WTC11 (cell line): ENCODE data around the gene COPS7A. TPM values are rescaled to one million over a fixed set of nuclear protein-coding genes. Genes with fewer than 3 reads are reported as not detected.

ENCODE experiments used
- ATAC-seq: fragments of 200-7000 bp; cut with Tn5 transposase; 2 replicates; pipeline ENCODE4 v1.10.0; 2021; ENCODE audit warnings: mild to moderate bottlenecking, moderate library complexity
- CTCF ChIA-PET: fragments of 300-600 bp; sonication (Branson Sonifier 250); formaldehyde crosslinking; loops from one replicate; lab custom pipeline; 2021; ENCODE audit warnings: antibody characterized with exemption; lab: Charles Lee
- POLR2A ChIA-PET: fragments of 350-600 bp; sonication (Branson Sonifier 250); formaldehyde crosslinking; loops from one replicate; lab custom pipeline; 2021; ENCODE audit warnings: antibody characterized with exemption; lab: Charles Lee
- DNase-seq: peaks from one replicate; pipeline ENCODE4 v3.0.0; 2021; ENCODE audit warnings: low spot score
- H3K27ac Mint-ChIP-seq: 2 replicates; pipeline ENCODE4 v1.8.0; 2021; ENCODE audit warnings: mixed read lengths
- H3K27me3 Mint-ChIP-seq: 2 replicates; pipeline ENCODE4 v1.8.0; 2021; ENCODE audit warnings: low read depth, mild to moderate bottlenecking, moderate library complexity, mixed read lengths
- H3K36me3 Mint-ChIP-seq: 2 replicates; pipeline ENCODE4 v1.8.0; 2021; ENCODE audit warnings: mixed read lengths
- H3K4me1 Mint-ChIP-seq: 2 replicates; pipeline ENCODE4 v1.8.0; 2022; ENCODE audit warnings: mixed read lengths
- H3K4me3 Mint-ChIP-seq: 2 replicates; pipeline ENCODE4 v1.8.0; 2021; ENCODE audit warnings: mild to moderate bottlenecking, moderate library complexity, mixed read lengths
- H3K9me3 Mint-ChIP-seq: 2 replicates; pipeline ENCODE4 v1.8.0; 2021; ENCODE audit warnings: mixed read lengths
- CREM ChIP-seq: sonication (generic); formaldehyde crosslinking; IDR thresholded peaks from 2 replicates; pipeline ENCODE4 v1.8.1; 2022; ENCODE audit warnings: mild to moderate bottlenecking, missing genetic modification reagents, moderate library complexity
- EMX1 ChIP-seq: fragments of 250-450 bp; sonication (Bioruptor Pico); IDR thresholded peaks from 2 replicates; pipeline ENCODE4 v1.8.0; 2021; ENCODE audit warnings: mild to moderate bottlenecking
- ETV6 ChIP-seq: sonication (generic); formaldehyde crosslinking; IDR thresholded peaks from 2 replicates; pipeline ENCODE4 v1.8.1; 2022; ENCODE audit warnings: mild to moderate bottlenecking, missing genetic modification reagents
- FOXK1 ChIP-seq: sonication (generic); formaldehyde crosslinking; IDR thresholded peaks from 2 replicates; pipeline ENCODE4 v1.8.0; 2022; ENCODE audit warnings: mild to moderate bottlenecking, moderate library complexity, missing genetic modification reagents
- MYBL2 ChIP-seq: sonication (generic); formaldehyde crosslinking; IDR thresholded peaks from 2 replicates; pipeline ENCODE4 v1.8.1; 2023; ENCODE audit warnings: mild to moderate bottlenecking, moderate library complexity, missing genetic modification reagents
- NFE2L1 ChIP-seq: sonication (generic); formaldehyde crosslinking; IDR thresholded peaks from 2 replicates; pipeline ENCODE4 v1.8.1; 2023; ENCODE audit warnings: missing genetic modification reagents
- NR2C2 ChIP-seq: sonication (generic); formaldehyde crosslinking; IDR thresholded peaks from 2 replicates; pipeline ENCODE4 v1.8.0; 2022; ENCODE audit warnings: mild to moderate bottlenecking, missing genetic modification reagents
- PRRX2 ChIP-seq: fragments of 250-450 bp; sonication (Bioruptor Pico); IDR thresholded peaks from 2 replicates; pipeline ENCODE4 v1.8.0; 2021; ENCODE audit warnings: mild to moderate bottlenecking
- SP1 ChIP-seq: sonication (generic); formaldehyde crosslinking; conservative IDR thresholded peaks from 2 replicates; pipeline ENCODE4 v1.8.1; 2022; ENCODE audit warnings: missing genetic modification reagents
- TCF7 ChIP-seq: sonication (generic); formaldehyde crosslinking; IDR thresholded peaks from 2 replicates; pipeline ENCODE4 v1.8.0; 2022; ENCODE audit warnings: mild to moderate bottlenecking, low read depth, missing genetic modification reagents, moderate library complexity
- TEAD1 ChIP-seq: sonication (generic); formaldehyde crosslinking; IDR thresholded peaks from 2 replicates; pipeline ENCODE4 v1.8.0; 2022; ENCODE audit warnings: mild to moderate bottlenecking, missing genetic modification reagents
- ZNF232 ChIP-seq: sonication (generic); formaldehyde crosslinking; IDR thresholded peaks from 2 replicates; pipeline ENCODE4 v1.8.0; 2022; ENCODE audit warnings: mild to moderate bottlenecking, missing genetic modification reagents
- ZNF416 ChIP-seq: fragments of 250-450 bp; sonication (Bioruptor Pico); IDR thresholded peaks from 2 replicates; pipeline ENCODE4 v1.9.0; 2021; ENCODE audit warnings: mild to moderate bottlenecking, inconsistent platforms
- ZNF423 ChIP-seq: fragments of 250-450 bp; sonication (Bioruptor Pico); IDR thresholded peaks from 2 replicates; pipeline ENCODE4 v2.1.2; 2022; ENCODE audit warnings: mild to moderate bottlenecking, moderate library complexity
- total RNA-seq: library from RNA; stranded (reverse); gene quantifications from 3 replicates; pipeline ENCODE4 v1.2.3, GENCODE V29; 2021
- TF ChIP-seq, protein P1 (sequence below): sonication (generic); formaldehyde crosslinking; IDR thresholded peaks from 2 replicates; pipeline ENCODE4 v1.8.0; 2022; ENCODE audit warnings: mild to moderate bottlenecking, missing genetic modification reagents
- TF ChIP-seq, protein P2 (sequence below): sonication (generic); formaldehyde crosslinking; IDR thresholded peaks from 2 replicates; pipeline ENCODE4 v1.8.1; 2023; ENCODE audit warnings: mild to moderate bottlenecking, missing genetic modification reagents, moderate library complexity
- TF ChIP-seq, protein P3 (sequence below): fragments of 250-450 bp; sonication (Bioruptor Pico); IDR thresholded peaks from 2 replicates; pipeline ENCODE4 v2.1.2; 2022; ENCODE audit warnings: mild to moderate bottlenecking, moderate library complexity
- TF ChIP-seq, protein P4 (sequence below): sonication (generic); formaldehyde crosslinking; IDR thresholded peaks from 2 replicates; pipeline ENCODE4 v1.8.1; 2023; ENCODE audit warnings: mild to moderate bottlenecking, missing genetic modification reagents, moderate library complexity
- TF ChIP-seq, protein P5 (sequence below): fragments of 250-450 bp; sonication (Bioruptor Pico); IDR thresholded peaks from 2 replicates; pipeline ENCODE4 v1.8.0; 2021; ENCODE audit warnings: mild to moderate bottlenecking
- TF ChIP-seq, protein P6 (sequence below): sonication (generic); formaldehyde crosslinking; IDR thresholded peaks from 2 replicates; pipeline ENCODE4 v1.8.0; 2023; ENCODE audit warnings: missing genetic modification reagents, mild to moderate bottlenecking, borderline replicate concordance
- TF ChIP-seq, protein P7 (sequence below): sonication (generic); formaldehyde crosslinking; IDR thresholded peaks from 2 replicates; pipeline ENCODE4 v1.8.1; 2023; ENCODE audit warnings: mild to moderate bottlenecking, moderate library complexity, missing genetic modification reagents

Gene COPS7A
- total RNA-seq, 1 experiment from 2014 or later = 41.4 TPM

DNA sequence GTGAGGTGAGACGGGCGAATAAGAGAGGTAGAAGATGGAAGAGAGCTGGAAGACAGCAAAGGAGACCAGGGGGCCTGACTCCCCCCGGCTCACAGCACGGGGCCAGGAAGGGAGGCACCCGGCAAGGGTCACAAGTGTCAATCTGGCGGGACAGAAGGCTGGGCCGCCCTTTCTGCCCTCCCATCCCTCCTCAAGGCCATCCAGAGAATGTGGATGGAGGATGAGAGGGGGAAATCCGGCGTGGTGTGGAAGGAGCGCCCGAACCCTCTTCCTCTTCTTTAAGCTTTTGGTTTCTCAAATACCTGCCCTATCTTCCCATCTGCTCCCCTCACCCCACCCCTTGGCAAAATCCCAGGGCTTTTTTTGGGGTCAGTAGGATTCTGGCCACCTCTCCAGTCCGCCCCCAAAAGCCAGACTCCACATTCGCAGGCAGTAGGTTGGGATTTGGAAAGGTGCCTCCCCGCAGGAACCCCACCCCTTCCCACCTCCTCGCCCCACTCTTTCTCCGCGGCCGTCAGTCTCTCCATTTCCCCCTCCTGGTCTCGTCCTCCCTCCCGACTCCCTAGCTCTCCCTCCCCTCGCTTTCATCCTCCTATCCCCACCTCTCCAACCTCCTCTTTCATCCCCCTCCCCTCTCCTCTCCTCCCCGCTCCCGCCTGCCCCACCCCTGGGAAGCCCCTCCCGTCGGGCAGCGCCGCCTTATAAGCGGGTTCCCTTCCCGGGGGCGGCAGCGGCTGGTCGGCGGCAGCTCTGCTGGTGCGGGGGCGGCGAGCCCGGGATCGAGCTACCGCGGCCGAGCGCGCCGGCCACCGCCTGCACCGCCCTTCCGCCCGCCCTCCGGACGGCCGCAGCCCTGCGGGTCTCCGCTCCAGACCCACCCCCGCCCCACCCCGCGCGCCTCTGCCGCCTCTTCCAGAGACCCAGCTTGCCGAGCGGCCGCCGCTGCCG, 42.1 kb downstream of the COPS7A start, which contains the start of gene PTMS:
Gene PTMS (plus strand): TSS at position 730 of the 948 bp plus-strand sequence. CDS start 343 bp downstream, outside the sequence.
- peaks cover 8% of the 10 kb centered on the region for H3K36me3 Mint-ChIP-seq
- H3K9me3 Mint-ChIP-seq = no peaks in the 10 kb centered on the region
- H3K4me3 Mint-ChIP-seq = peak within 1 kb of the TSS; percentile 98
- ChIA-PET CTCF (interaction anchor here (0.6 to 10.5 kb wide), 31 partner anchors 9 to 180 kb away, joined by 3 to 234 read pairs (median 5); partner anchors contain the start of genes CDCA3, COPS7A, GNB3 and GPR162), POLR2A (interaction anchor here (0.6 to 5.4 kb wide), 25 partner anchors 8 to 273 kb away, joined by 3 to 84 read pairs (median 5); partner anchors contain the start of genes COPS7A, GPR162, MLF2 and MRPL51)
- H3K27ac Mint-ChIP-seq = peak within 1 kb of the TSS; percentile 80
- peaks cover 7% of the 10 kb centered on the region for H3K27me3 Mint-ChIP-seq
- peaks cover 66% of the 10 kb centered on the region for H3K4me1 Mint-ChIP-seq
- peak; percentile 86 for DNase-seq
- peak; percentile 23 for ATAC-seq
- TF ChIP-seq ZNF423 (peak; percentile 81), MYBL2 (CRISPR knock-in tag) (peak; percentile 75; the same call in 1 of the 2 replicates), PRRX2 (no peak), NR2C2 (CRISPR knock-in tag) (no peak), ZNF416 (CRISPR knock-in tag) (0 out of 2 replicates have a peak, but pooled peaks have one; percentile 14), FOXK1 (peak; percentile 47; the same call in 1 of the 2 replicates), TEAD1 (CRISPR knock-in tag) (peak; percentile 64; the same call in 1 of the 2 replicates), TCF7 (CRISPR knock-in tag) (peak; percentile 16; the same call in 1 of the 2 replicates), EMX1 (CRISPR knock-in tag) (0 out of 2 replicates have a peak, but pooled peaks have one; percentile 34), NFE2L1 (no peak), ZNF232 (CRISPR knock-in tag) (peak; percentile 81; the same call in 1 of the 2 replicates), CREM (no peak), SP1 (CRISPR knock-in tag) (peak; percentile 84), ETV6 (CRISPR knock-in tag) (peak; percentile 54)
- TF ChIP-seq, protein P1, sequence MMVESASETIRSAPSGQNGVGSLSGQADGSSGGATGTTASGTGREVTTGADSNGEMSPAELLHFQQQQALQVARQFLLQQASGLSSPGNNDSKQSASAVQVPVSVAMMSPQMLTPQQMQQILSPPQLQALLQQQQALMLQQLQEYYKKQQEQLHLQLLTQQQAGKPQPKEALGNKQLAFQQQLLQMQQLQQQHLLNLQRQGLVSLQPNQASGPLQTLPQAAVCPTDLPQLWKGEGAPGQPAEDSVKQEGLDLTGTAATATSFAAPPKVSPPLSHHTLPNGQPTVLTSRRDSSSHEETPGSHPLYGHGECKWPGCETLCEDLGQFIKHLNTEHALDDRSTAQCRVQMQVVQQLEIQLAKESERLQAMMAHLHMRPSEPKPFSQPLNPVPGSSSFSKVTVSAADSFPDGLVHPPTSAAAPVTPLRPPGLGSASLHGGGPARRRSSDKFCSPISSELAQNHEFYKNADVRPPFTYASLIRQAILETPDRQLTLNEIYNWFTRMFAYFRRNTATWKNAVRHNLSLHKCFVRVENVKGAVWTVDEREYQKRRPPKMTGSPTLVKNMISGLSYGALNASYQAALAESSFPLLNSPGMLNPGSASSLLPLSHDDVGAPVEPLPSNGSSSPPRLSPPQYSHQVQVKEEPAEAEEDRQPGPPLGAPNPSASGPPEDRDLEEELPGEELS (CRISPR knock-in tag) = peak; percentile 70
- TF ChIP-seq, protein P2, sequence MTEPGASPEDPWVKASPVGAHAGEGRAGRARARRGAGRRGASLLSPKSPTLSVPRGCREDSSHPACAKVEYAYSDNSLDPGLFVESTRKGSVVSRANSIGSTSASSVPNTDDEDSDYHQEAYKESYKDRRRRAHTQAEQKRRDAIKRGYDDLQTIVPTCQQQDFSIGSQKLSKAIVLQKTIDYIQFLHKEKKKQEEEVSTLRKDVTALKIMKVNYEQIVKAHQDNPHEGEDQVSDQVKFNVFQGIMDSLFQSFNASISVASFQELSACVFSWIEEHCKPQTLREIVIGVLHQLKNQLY = no peak
- TF ChIP-seq, protein P3, sequence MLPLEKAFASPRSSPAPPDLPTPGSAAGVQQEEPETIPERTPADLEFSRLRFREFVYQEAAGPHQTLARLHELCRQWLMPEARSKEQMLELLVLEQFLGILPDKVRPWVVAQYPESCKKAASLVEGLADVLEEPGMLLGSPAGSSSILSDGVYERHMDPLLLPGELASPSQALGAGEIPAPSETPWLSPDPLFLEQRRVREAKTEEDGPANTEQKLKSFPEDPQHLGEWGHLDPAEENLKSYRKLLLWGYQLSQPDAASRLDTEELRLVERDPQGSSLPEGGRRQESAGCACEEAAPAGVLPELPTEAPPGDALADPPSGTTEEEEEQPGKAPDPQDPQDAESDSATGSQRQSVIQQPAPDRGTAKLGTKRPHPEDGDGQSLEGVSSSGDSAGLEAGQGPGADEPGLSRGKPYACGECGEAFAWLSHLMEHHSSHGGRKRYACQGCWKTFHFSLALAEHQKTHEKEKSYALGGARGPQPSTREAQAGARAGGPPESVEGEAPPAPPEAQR (CRISPR knock-in tag) = no peak
- TF ChIP-seq, protein P4, sequence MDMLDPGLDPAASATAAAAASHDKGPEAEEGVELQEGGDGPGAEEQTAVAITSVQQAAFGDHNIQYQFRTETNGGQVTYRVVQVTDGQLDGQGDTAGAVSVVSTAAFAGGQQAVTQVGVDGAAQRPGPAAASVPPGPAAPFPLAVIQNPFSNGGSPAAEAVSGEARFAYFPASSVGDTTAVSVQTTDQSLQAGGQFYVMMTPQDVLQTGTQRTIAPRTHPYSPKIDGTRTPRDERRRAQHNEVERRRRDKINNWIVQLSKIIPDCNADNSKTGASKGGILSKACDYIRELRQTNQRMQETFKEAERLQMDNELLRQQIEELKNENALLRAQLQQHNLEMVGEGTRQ (CRISPR knock-in tag) = peak; percentile 34; the same call in 1 of the 2 replicates
- TF ChIP-seq, protein P5, sequence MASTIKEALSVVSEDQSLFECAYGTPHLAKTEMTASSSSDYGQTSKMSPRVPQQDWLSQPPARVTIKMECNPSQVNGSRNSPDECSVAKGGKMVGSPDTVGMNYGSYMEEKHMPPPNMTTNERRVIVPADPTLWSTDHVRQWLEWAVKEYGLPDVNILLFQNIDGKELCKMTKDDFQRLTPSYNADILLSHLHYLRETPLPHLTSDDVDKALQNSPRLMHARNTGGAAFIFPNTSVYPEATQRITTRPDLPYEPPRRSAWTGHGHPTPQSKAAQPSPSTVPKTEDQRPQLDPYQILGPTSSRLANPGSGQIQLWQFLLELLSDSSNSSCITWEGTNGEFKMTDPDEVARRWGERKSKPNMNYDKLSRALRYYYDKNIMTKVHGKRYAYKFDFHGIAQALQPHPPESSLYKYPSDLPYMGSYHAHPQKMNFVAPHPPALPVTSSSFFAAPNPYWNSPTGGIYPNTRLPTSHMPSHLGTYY (CRISPR knock-in tag) = no peak
- TF ChIP-seq, protein P6, sequence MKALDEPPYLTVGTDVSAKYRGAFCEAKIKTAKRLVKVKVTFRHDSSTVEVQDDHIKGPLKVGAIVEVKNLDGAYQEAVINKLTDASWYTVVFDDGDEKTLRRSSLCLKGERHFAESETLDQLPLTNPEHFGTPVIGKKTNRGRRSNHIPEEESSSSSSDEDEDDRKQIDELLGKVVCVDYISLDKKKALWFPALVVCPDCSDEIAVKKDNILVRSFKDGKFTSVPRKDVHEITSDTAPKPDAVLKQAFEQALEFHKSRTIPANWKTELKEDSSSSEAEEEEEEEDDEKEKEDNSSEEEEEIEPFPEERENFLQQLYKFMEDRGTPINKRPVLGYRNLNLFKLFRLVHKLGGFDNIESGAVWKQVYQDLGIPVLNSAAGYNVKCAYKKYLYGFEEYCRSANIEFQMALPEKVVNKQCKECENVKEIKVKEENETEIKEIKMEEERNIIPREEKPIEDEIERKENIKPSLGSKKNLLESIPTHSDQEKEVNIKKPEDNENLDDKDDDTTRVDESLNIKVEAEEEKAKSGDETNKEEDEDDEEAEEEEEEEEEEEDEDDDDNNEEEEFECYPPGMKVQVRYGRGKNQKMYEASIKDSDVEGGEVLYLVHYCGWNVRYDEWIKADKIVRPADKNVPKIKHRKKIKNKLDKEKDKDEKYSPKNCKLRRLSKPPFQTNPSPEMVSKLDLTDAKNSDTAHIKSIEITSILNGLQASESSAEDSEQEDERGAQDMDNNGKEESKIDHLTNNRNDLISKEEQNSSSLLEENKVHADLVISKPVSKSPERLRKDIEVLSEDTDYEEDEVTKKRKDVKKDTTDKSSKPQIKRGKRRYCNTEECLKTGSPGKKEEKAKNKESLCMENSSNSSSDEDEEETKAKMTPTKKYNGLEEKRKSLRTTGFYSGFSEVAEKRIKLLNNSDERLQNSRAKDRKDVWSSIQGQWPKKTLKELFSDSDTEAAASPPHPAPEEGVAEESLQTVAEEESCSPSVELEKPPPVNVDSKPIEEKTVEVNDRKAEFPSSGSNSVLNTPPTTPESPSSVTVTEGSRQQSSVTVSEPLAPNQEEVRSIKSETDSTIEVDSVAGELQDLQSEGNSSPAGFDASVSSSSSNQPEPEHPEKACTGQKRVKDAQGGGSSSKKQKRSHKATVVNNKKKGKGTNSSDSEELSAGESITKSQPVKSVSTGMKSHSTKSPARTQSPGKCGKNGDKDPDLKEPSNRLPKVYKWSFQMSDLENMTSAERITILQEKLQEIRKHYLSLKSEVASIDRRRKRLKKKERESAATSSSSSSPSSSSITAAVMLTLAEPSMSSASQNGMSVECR (CRISPR knock-in tag) = 0 out of 2 replicates have a peak, but pooled peaks have one; percentile 26
- TF ChIP-seq, protein P7, sequence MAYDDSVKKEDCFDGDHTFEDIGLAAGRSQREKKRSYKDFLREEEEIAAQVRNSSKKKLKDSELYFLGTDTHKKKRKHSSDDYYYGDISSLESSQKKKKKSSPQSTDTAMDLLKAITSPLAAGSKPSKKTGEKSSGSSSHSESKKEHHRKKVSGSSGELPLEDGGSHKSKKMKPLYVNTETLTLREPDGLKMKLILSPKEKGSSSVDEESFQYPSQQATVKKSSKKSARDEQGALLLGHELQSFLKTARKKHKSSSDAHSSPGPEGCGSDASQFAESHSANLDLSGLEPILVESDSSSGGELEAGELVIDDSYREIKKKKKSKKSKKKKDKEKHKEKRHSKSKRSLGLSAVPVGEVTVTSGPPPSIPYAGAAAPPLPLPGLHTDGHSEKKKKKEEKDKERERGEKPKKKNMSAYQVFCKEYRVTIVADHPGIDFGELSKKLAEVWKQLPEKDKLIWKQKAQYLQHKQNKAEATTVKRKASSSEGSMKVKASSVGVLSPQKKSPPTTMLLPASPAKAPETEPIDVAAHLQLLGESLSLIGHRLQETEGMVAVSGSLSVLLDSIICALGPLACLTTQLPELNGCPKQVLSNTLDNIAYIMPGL = no peak
